Measurements from ENCODE around the gene SLC43A2.
A peak's percentile ranks its signal among the peaks of the same experiment; 100 is the strongest.

DNA sequence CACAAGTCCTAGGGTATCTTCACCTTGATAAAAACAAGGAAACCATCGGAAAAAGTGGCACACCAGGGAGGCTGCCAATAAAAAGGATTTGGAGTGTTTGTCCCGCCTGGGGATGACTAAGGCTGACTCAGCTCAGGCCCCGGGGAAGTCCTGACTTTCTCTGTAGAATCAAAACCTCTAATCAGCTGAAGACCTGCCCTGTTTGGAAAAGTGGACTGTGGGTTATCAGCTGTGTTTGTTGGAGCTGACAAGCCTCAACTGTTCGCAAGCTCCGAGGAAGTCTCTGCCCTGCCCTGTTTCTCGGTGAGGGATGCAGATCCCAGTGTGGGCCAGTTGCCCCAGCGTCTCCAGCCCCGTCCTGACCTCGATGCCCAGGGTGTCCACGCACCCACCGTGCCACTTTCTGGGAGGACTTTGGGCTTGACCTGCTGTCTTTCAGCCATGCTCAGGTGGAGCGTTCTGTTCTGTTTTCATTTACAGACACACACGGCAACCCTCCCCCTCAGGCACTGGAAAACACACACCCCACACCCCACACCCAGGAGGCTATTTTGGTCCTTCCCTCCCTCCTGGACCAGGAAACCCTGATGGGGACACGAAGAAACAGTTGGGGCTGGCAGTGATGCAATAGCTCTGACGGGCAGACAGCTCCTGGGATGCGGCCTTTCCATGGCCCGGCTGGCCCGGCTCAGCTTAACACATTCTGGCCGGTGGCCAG is 38.4 kb downstream of the SLC43A2 start:
- TF ChIP-seq, protein P1, sequence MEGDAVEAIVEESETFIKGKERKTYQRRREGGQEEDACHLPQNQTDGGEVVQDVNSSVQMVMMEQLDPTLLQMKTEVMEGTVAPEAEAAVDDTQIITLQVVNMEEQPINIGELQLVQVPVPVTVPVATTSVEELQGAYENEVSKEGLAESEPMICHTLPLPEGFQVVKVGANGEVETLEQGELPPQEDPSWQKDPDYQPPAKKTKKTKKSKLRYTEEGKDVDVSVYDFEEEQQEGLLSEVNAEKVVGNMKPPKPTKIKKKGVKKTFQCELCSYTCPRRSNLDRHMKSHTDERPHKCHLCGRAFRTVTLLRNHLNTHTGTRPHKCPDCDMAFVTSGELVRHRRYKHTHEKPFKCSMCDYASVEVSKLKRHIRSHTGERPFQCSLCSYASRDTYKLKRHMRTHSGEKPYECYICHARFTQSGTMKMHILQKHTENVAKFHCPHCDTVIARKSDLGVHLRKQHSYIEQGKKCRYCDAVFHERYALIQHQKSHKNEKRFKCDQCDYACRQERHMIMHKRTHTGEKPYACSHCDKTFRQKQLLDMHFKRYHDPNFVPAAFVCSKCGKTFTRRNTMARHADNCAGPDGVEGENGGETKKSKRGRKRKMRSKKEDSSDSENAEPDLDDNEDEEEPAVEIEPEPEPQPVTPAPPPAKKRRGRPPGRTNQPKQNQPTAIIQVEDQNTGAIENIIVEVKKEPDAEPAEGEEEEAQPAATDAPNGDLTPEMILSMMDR (IDR thresholded peaks at IDR 0.05 in 2 of 3, conservative IDR thresholded peaks at IDR 0.05 in 1 of 3; ENCODE audit: borderline replicate concordance in 1 of 3, insufficient read depth in 1 of 3, low read depth in 2 of 3, low read length in 2 of 3): no peak
- TF ChIP-seq EZH2 (IDR thresholded peaks at IDR 0.05) (no peak), ZNF274 (IDR thresholded peaks at IDR 0.05; ENCODE audit: low read depth, low read length) (no peak), POLR2A (IDR thresholded peaks at IDR 0.05; ENCODE audit: borderline replicate concordance, extremely low read depth, insufficient read depth, insufficient read length) (no peak), EZH2phosphoT487 (IDR thresholded peaks at IDR 0.05; ENCODE audit: borderline replicate concordance) (no peak), SP1 (IDR thresholded peaks at IDR 0.05; ENCODE audit: low read depth) (peak; percentile 92)
